Left ventricle myocardium superior (tissue), 1 donor: Measurements from ENCODE around the gene SLC17A6. TPM values are rescaled to one million over a fixed set of nuclear protein-coding genes. Genes with fewer than 3 reads are reported as not detected.

Source experiments
- ATAC-seq: fragments of 200-7000 bp; cut with Tn5 transposase; one replicate; pipeline ENCODE4 v1.9.1; 2020; ENCODE audit warnings: mild to moderate bottlenecking, moderate library complexity
- DNase-seq: peaks from one replicate; pipeline ENCODE4 v3.0.0-alpha.2; 2020
- intact Hi-C: fragments of 100-400 bp; cut with micrococcal nuclease; formaldehyde crosslinking; loops from one replicate; pipeline ENCODE4 v1.11.0; 2022
- long read RNA-seq: library from polyadenylated mRNA; unstranded; transcript quantifications from one replicate; pipeline ENCODE4 v2.0.0, GENCODE V29; 2021
- total RNA-seq: library from RNA; stranded (reverse); fragmentation: NEBNext Ultra II Directional; extraction: Animal tissue kit (Norgen Biotek cat#: 25700); gene quantifications from one replicate; pipeline ENCODE4 v1.2.1, GENCODE V29; 2021
- donor health status: DM: no; HTN: yes; CAD: no; lungs with severe emphysema.

Gene SLC17A6
- not detected for total RNA-seq
- long read RNA-seq = 0 reads

DNA sequence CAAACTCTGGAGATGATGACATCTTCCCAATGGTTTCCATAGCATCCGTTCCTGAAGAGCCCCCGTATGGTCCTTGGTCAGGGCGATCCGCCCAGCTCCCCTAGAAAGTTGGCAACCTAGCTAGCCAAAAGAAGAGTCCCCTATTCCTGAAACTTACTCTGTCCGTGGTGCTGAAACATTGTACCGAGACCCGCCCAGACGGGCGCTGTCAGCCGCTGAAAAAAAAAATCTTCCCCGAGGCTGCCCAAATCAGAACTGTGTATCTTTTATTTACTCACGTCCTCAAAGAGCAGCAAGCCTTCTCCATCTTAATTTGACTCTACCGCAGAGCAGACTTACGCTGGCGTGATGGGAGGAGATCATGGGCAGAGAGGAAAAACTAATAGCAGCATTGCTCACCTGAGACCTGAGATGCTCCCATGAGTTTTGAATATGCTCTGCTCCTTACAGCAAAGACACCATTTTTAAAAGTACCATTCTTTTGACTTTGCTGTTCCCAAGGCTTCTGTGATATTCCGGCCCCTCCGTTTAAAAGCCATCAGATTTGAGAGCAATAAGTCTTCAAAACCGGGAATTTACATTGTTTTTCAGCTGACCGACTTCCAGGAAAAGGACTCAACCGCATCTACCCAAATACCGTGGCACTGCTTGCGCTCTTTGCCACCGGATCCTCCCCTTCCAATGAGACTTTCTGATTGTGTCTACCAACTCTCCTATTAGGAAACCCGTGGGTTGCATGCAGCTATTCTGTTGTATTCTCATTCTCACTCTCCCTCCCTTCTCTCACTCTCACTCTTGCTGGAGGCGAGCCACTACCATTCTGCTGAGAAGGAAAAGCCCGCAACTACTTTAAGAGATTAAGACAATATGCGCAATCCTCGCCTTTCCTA is at the start of gene SLC17A6:
SLC17A6 (plus strand) TSS at position 786 of the 890 bp plus-strand sequence. CDS start 153 bp downstream, outside the sequence.
- DNase-seq (no peak), ATAC-seq (no peak)
- intact Hi-C loops = no loop called here

DNA sequence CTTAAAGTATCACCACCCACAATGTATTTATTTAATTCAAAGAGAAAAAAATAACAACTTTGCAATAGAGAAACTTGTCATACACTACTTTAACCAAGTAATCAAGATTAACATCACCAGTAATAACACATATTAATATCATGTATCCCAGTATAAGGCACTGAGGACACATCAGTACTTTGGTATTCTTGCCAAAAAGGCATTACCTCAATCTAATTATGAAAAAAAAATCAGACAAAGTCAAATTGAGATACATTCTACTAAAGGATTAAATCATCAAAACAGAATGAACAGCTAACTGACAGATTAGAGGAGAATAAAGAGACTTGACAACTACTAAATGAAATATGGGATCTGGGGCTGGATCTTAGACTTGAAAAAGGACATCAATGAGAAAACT is 35.8 kb upstream of the SLC17A6 start:
- intact Hi-C loops = loop anchor here (10.0 kb wide), 1 partner anchor 1658 kb away; no protein-coding TSS in a partner anchor
- ATAC-seq (no peak), DNase-seq (no peak)

DNA sequence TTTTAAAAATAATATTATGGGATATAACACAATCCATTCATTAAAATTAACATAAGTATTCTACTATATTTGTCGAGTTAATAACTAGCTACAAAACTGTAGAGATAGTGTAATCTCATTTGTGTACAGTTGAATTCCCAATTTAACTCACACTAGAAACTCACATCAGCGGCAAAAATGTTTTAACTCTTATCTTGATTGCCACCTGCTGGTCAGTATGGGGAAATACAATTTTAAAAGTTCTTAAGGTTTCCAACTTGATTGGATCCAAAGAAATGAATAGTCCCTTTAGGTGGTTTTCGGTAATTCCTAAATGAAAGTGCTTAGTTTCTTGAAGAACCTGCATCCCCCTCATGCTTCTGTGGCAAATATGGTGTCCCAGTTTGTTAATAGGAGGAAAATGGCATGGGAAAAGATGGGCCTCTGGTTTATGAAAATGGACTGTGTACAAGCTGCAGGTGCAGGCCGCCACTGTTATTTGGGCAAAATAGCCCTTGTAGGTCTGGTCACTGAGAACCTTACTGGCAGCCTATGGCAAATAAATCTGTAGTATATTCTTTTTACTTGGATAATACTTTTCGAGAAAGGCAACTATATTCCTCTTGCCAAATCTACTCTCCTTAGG is 33.7 kb upstream of the SLC17A6 start:
- ATAC-seq = no peak
- DNase-seq = no peak
- intact Hi-C loops = loop anchor here (10.0 kb wide), 1 partner anchor 1660 kb away; no protein-coding TSS in a partner anchor

DNA sequence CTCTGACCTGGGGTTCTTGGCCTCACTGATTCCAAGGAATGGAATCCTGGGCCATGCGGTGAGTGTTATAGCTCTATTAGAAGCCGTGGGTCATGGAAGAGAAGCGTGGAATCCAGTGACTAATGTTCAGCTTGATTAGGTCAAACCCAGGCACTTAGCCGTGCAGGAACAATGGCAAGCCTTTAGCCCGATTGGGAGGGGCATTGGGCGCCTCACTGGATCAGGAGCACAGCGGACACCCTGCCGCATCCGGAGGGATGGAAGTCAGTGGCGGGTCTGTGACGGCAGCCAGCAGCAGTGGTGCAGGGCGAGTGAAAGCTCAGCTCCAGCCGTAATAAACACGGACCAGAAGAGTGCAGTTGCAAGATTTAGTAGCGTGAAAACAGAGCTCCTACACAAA is 20.5 kb upstream of the SLC17A6 start:
- ATAC-seq (no peak), DNase-seq (no peak)
- intact Hi-C loops = no loop called here

DNA sequence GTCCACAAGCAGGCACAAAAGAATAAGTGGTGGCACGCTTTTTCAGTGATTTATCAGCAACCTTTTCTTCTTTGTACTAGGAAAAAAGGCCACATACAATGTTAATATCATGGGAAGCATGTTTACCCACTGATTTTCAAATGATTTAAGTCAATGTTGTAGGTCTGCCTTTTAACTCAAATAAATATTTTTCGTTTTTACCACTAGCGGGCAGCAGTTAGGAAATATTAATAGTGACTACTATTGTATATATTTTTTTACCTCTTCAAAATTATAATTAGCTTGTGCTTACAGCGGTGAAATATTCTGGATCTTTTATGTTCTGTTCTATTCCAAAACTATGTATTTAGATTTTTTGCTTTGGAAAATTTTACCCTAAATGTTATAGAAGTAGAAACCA is 6.4 kb upstream of the SLC17A6 start:
- ATAC-seq (no peak), DNase-seq (no peak)
- intact Hi-C loops = no loop called here

DNA sequence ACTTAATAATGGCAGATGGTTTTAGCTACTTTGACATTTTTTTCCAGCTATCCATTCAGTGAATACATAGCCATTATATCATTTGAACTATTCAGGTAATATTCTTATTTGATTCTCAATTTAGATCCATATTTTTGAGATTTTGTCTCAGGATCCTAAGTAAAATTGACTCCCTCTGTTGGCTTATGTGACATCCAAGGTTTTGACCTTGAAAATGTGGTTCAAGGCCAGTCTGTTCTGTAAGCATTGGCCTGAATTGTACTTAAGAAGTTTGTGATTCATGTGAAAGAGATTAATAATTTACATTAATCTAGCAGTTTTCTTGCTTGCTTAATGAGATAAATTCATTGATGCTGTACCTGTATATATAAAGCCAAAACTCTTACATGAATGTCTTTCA is 1.6 kb upstream of the SLC17A6 start:
- intact Hi-C loops = no loop called here
- DNase-seq (no peak), ATAC-seq (no peak)

DNA sequence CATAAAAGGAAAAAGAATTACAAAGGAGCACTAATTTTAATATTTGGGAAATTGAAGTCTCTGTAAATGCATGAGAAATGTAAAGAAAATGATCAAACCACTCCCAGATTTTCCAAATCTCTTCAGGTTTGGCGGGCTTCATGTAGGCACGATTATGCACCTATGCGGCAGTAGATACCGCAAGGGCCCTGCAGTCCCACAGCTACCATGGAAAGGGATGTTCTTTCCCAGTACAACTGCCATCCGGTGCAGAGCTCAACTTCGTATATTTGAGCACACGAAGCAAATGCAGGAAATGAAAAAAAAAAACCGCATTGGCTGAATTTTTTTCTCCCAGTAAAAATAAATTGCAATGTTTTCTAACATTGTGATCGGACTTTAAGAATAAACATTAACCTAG is 1.4 kb downstream of the SLC17A6 start:
- intact Hi-C loops = no loop called here
- no peak for DNase-seq
- ATAC-seq = no peak

DNA sequence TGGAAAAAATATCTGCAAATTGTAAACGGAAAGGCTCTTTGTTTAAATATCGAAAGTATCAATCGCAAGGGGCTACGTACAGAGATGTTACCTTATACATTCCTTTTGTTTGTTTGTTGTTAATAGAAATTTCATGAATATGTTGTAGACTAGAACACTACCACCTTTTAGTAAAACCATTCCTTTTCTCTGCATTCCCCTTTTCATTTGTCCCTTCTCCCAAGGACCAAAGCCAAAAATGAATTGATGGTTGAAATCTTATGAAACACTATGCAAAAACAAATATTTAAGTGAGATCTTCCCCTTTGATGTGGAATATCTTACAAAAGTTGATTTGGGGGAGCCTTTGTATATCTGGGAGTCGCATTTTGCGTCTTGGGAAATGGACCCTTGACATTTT is 2.1 kb downstream of the SLC17A6 start:
- intact Hi-C loops = no loop called here
- DNase-seq (no peak), ATAC-seq (no peak)

DNA sequence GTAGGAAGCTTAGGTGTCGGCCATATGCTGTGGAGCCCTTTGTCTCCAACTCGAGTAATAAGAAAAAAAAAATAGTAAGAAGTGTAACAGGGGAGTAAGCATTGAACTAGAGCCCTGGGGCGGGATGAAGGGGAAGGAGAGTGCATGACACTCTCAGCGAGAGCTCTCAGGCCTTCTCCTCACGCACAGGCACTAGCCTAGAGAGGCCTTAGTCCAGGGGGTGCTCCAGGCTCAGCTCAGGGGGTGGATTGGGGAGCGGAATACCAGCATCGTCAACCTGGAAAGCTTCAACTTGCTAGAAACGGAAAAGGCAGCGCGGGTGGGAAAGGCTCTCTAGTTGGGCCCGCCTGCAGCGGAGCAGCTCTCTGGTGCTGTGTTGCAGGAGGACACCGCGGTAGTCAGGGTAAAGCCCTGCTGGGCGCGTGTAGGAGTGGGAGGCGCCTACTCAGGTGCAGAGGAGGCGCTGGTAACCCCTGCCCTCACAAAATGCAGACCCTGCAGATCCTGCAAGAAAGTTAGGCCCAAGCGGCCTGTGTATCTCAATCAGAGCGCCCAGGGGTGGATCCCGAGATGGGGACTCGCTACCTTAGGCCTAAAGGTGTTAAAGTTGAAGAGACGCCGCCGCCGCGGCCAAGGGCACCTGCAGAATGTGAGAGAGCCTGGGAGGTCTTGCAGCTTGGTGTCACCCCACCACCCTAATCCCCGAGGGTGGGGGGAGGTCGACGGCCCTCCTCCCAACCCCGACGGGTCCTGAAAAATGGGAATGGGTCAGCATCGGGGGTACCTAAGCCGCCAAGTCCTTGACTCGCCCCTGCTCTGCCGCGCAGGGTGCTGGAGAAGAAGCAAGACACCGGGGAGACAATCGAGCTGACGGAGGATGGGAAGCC is 2.8 kb downstream of the SLC17A6 start:
- ATAC-seq (no peak), DNase-seq (no peak)
- intact Hi-C loops = no loop called here

DNA sequence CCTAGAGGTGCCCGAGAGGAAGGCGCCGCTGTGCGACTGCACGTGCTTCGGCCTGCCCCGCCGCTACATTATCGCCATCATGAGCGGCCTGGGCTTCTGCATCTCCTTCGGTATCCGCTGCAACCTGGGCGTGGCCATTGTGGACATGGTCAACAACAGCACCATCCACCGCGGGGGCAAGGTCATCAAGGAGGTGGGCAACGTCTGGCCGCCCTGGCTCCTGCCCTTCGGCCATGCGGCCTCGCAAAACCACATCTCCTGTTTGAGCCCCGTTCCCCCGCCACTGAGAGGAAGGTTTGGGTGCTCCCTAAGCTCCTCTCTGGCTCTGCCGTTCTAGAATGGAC is 3.4 kb downstream of the SLC17A6 start:
- intact Hi-C loops = no loop called here
- DNase-seq (no peak), ATAC-seq (no peak)

DNA sequence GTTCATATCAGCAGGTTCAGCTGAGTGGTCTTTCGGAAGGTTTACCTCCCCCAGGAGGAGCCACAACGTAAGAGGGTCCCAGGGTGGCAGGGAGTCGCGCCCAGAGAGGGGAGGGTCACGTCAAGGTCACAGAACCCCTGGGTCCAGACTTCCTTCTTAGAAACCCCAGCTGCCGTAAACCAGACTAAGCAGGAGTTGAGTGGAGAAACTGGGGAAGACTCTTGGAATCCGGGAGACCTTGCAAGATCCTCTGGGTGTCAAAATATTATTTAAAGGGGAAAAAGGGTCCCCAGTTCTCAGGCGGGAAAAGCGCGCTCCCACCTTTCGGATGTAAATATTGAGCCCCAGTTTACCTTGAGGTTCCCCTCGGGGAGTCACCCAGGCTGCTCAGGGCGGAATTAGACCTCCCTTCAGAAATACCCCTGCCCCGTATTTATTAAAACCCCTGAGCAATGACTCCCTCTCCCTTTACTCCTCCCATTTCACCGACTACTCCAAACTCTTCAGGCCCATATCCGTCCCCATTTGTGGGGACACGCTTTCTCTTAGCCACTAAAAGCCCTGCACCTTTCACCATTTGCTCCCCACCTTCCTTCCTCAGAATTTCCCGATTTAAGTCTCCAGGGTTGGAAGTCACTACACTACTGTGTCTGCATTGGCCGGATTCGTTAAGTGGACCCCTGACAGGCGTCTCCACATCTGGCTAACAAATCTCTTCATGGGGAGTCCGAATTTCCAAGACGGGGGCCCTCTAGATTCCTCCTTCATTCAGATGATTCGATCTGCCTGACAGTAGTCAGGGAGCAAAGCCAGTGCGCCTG is 4.2 kb downstream of the SLC17A6 start:
- intact Hi-C loops = no loop called here
- DNase-seq (no peak), ATAC-seq (no peak)

DNA sequence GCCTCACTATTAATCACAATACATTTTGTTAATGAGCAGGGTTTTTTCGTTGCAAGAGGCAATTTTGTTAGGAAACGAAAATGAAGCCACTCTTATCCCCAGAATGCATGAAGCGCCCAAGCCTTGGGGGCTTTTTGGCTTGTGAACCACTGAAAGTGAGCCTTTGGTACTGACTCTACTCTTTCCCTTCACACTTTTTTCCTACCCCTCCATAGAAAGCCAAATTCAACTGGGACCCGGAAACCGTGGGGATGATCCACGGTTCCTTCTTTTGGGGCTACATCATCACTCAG is 4.8 kb downstream of the SLC17A6 start:
- intact Hi-C loops = no loop called here
- DNase-seq (no peak), ATAC-seq (no peak)

DNA sequence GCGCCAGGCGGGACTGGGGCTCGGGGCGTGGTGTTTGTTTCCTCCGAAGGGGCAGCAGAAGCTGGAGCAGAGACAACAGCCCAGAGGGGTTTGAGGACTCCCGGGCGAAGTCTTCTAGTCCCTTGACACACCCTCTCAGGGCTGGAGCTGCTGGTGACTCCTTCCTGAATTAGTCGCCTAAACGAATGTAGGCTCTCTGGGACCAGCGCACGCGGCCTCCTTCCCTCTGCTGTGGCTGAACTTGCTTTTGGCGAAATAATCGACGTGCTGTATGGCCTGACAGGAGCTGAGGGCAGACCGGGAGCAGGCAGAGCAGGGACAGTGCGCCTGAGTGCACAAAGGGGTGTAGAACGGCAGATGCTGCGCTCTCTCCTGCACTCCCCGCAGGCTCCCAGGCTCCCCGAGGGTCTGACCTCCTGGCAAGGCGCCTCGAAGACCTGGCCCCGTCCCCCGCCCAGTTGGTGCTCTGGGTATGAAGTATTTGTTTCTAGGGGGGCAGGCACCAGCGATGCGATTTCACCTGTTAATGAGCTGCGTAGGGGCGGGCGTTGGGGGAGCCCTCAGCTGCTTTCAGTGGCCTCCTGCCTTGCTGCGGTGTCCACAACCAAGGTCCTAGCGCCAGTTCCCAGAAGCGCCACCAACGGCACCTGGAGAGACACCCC is 5.3 kb downstream of the SLC17A6 start:
- ATAC-seq = no peak
- no peak for DNase-seq
- intact Hi-C loops = no loop called here

DNA sequence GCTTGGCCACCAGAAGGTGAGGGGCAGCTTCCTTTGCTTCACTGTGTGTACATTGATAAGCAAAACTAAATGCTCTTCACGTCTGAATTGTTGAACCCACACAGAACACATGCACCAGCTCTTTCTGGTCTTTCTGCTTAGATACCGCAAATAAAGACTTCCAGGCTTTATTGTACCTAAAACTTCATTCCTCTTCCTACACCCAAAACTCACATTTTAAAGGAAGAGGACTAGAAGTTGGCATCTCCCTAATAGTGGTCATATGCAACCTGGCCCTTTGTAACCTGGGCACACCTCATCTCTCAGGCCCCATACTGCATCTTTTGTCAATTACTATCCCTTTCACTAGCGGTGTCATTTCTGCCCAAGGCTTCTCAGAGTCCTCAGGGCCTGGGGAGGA is 5.9 kb downstream of the SLC17A6 start:
- no peak for DNase-seq
- no peak for ATAC-seq
- intact Hi-C loops = no loop called here

DNA sequence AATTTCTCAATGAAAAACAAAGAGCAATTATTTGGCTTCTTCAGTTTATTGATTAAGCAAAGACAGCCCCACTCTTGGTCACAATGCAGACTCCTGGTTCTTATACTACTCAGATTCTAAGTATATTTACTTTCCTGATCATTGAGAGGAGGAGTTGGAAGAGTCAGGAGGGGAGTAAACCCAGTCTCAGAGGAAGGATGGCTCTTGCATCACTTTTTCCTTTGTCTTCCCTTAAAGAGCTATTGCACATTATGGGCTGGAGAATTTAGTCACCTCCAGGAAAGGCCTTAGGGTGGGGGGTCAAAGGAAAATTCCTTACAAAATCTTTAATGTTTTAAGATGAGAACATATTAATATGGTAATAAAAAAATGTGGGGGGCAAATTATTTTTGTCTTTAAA is 8.1 kb downstream of the SLC17A6 start:
- intact Hi-C loops = no loop called here
- DNase-seq (no peak), ATAC-seq (no peak)

DNA sequence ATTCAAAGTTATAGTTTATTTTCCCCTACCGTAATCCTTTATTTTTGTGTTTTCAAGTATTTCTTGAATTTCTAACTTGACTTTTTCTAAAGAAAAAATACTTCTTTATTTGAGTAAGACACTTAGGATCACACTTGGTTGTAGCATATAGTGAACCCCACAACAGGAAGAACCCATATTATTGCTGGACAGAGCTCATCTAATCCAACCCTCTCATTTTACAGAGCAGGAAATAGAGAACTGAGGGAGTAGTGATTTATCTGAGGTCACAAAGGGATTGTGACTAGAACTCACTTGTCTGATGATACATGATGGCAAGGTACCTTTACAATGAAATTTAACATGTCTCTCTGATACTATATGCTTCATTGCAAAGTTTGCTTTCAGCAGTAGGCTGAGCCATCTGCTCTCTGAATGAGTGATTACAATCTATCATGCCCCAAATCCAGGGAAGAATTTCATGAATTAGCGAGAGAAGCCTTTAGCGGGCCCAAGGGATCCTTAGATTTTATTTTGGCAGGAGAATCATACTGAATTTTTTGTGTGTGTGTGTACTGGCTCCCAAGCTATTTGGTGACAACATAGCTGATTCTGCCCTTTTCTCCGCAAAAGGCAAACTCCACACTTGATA is 9.8 kb downstream of the SLC17A6 start:
- ATAC-seq (no peak), DNase-seq (no peak)
- intact Hi-C loops = no loop called here

DNA sequence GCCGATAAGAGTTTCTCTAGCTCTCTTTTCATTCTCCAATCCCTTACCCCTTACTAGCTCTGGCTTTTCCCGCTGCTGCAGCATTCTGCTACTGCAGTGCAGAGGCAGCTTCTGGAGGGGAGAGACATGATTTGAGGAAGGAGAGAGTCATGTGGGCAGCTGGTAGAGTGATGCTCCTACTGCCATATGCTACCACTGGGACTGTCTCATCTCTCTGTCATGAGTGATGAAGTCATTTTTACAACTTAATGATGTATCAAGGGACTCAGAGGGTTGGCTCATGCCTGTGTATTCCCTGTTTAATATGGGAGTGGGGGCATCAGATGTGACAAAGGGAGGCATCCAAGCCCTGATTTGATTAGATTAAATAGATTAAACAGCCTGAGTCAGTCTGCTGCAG is 11.3 kb downstream of the SLC17A6 start:
- no peak for DNase-seq
- no peak for ATAC-seq
- intact Hi-C loops = no loop called here

DNA sequence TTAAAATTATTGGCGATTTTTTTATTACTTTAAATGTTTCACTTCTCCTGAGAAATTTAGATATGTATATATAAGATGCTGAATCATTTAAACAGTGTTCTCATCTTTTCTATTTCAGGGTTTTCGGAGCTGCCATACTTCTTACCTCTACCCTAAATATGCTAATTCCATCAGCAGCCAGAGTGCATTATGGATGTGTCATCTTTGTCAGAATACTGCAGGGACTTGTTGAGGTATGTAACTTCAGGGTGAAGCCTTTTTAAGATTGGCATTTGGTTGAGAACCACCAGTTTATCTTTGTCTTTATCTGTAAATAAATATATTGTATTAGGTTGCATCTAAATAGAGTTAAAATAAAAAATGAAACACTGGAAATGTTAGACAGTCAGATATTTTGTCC is 21.1 kb downstream of the SLC17A6 start:
- DNase-seq (no peak), ATAC-seq (no peak)
- intact Hi-C loops = no loop called here
